SU-DHL-6 (cell line): ENCODE measurements around the gene UBXN10.

ENCODE experiments used
- EZH2phosphoT487 ChIP-seq: fragments of 200-600 bp; sonication (generic), shearing (Covaris generic); conservative IDR thresholded peaks from 2 replicates; pipeline ENCODE4 v1.6.1; 2018; ENCODE audit warnings: mild to moderate bottlenecking, antibody characterized with exemption, low read length, moderate library complexity, mixed read lengths
- TF ChIP-seq, protein P1 (sequence below): fragments of 200-600 bp; sonication (generic); IDR thresholded peaks from one replicate; pipeline ENCODE4 v1.5.1; 2017; ENCODE audit warnings: antibody characterized with exemption, mild to moderate bottlenecking, low read length, moderate library complexity; ENCODE audit not compliant: insufficient read depth, poor library complexity, severe bottlenecking

DNA sequence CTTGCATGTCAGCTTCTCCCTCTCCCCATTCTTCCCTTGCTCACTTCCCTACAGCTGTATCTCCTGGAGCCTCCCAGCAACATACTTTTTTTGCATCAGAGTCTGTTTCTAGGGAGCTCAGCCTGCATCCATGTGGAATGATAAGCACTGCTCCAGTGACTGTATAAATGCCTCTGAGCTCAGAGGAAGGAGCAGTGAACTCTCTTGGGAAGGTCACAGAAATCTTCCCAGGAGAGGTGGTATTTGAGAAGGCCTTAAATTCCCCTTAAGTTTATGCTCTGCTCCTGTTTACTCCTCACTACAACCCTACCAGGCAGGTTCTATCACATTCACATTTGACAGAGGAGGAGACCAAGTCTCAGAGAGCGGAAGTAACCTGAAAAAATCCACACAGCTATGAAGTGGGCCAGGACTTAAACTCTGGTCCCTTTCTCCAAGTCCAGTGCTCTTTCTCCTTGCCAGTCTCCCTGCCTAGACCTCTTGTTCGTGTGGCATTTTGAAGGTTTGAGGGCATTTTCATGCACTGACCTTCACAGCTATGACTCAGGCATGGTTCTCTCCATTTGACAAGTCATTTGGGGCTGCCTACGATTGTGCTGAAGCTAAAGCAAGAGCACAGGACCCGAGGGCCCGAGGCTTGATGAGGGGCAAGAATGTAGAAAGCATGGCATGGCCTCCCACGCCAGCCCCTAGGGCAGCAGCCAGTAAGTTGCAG is 5.6 kb upstream of the UBXN10 start:
- TF ChIP-seq, protein P1, sequence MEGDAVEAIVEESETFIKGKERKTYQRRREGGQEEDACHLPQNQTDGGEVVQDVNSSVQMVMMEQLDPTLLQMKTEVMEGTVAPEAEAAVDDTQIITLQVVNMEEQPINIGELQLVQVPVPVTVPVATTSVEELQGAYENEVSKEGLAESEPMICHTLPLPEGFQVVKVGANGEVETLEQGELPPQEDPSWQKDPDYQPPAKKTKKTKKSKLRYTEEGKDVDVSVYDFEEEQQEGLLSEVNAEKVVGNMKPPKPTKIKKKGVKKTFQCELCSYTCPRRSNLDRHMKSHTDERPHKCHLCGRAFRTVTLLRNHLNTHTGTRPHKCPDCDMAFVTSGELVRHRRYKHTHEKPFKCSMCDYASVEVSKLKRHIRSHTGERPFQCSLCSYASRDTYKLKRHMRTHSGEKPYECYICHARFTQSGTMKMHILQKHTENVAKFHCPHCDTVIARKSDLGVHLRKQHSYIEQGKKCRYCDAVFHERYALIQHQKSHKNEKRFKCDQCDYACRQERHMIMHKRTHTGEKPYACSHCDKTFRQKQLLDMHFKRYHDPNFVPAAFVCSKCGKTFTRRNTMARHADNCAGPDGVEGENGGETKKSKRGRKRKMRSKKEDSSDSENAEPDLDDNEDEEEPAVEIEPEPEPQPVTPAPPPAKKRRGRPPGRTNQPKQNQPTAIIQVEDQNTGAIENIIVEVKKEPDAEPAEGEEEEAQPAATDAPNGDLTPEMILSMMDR, result no peak
- no peak for TF ChIP-seq EZH2phosphoT487
